Measurements from ENCODE around the gene NEK5. TPM values are rescaled to one million over a fixed set of nuclear protein-coding genes. Genes with fewer than 3 reads are reported as not detected.
A peak's percentile ranks its signal among the peaks of the same experiment; 100 is the strongest.

NEK5 gene
- total and polyA plus RNA-seq, 2 of the 8 experiments (the other 6 are each of a cell fraction or from before 2014, with no cell fraction given): 0.12 to 0.35 TPM

DNA sequence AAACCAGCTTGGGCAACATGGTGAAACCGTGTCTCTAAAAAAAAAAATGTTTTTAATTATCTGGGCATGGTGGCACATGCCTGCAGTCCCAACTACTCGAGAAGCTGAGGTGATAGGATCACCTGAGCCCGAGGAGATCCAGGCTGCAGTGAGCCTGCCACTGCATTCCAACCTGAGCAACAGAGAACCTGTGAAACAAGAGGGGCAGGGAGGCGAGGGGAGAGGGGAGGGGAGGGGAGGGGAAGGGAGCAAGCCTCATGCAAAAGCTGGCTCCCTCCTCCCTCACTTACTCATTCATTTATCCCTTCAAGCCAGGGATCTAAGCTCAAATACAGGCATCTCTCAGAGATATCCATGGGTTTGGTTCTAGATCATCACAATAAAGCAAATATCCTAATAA is 126.5 kb downstream of the NEK5 start:
- Histone ChIP-seq H2BK12ac (ENCODE audit: low read depth, low read length) (no peak overlapping the region), H3K23me2 (ENCODE audit: low read depth, low read length) (peaks cover 2% of the 10 kb centered on the region; the same call in 1 of the 2 replicates), H2BK20ac (ENCODE audit: low read length) (no peak overlapping the region), H3K4ac (replicated peaks; ENCODE audit: insufficient read length, low read depth, low read length) (no peak overlapping the region), H3K79me1 (ENCODE audit: low read depth, low read length) (peaks cover 4% of the 10 kb centered on the region), H2BK5ac (ENCODE audit: low read depth, low read length) (no peak overlapping the region), H4K8ac (ENCODE audit: extremely low read depth, insufficient read depth, low read length) (no peak overlapping the region), H3K36me3 (ENCODE audit: control insufficient read depth in 2 of 4, insufficient read depth in 4 of 4, low read length in 3 of 4) (no peaks in the 10 kb centered on the region), H3K27ac (ENCODE audit: low read depth, low read length) (no peak overlapping the region), H3K18ac (ENCODE audit: extremely low read depth, low read length) (no peak overlapping the region), H2BK120ac (replicated peaks; ENCODE audit: low read depth, low read length) (no peak overlapping the region), H3K23ac (ENCODE audit: insufficient read length) (no peak overlapping the region), H4K5ac (ENCODE audit: insufficient read length, low read depth, low read length) (no peak overlapping the region), H4K20me1 (replicated peaks in 1 of 2; ENCODE audit: control insufficient read depth in 1 of 2, insufficient read depth in 2 of 2, low read length in 2 of 2) (peaks cover 0 to 3% of the 10 kb centered on the region in 2 experiments), H3K14ac (ENCODE audit: insufficient read length) (no peak overlapping the region), H3K4me2 (ENCODE audit: insufficient read depth in 1 of 2, low read depth in 2 of 2, low read length in 2 of 2) (no peak overlapping the region), H4K91ac (replicated peaks; ENCODE audit: insufficient read length, low read length) (no peak overlapping the region), H3K56ac (replicated peaks; ENCODE audit: insufficient read length, low read depth, low read length) (no peak overlapping the region), H3K9me3 (ENCODE audit: insufficient read depth in 2 of 2, low read depth in 1 of 2, low read length in 1 of 2) (no peaks in the 10 kb centered on the region), H2AK5ac (ENCODE audit: low read depth, low read length) (no peak overlapping the region), H3K4me3 (ENCODE audit: extremely low read depth in 1 of 4, insufficient read depth in 2 of 4, low read depth in 3 of 4, low read length in 4 of 4) (no peak overlapping the region), H3K4me1 (replicated peaks in 1 of 4; ENCODE audit: control insufficient read depth in 3 of 4, insufficient read depth in 4 of 4, low read length in 3 of 4) (peaks cover 0 to 19% (median 14%) of the 10 kb centered on the region in 4 experiments; a peak in 4 of 7 replicates), H3K9ac (replicated peaks in 1 of 4; ENCODE audit: extremely low read depth in 1 of 4, low read depth in 3 of 4, low read length in 3 of 4) (no peak overlapping the region), H2AFZ (ENCODE audit: low read length) (no peak overlapping the region), H3K27me3 (replicated peaks in 1 of 4; ENCODE audit: control insufficient read depth in 3 of 4, extremely low read depth in 1 of 4, insufficient read depth in 3 of 4, low read length in 3 of 4) (no peaks in the 10 kb centered on the region; a peak in 2 of 7 replicates), H2BK15ac (ENCODE audit: low read length) (no peak overlapping the region), H3K79me2 (ENCODE audit: control insufficient read depth in 1 of 2, insufficient read depth in 2 of 2, low read length in 2 of 2) (no peaks in the 10 kb centered on the region)
- TF ChIP-seq TAF1 (IDR thresholded peaks at IDR 0.05; ENCODE audit: low read depth, low read length) (no peak), TEAD4 (IDR thresholded peaks at IDR 0.05; ENCODE audit: low read depth, low read length) (peak; percentile 61; the same call in 1 of the 2 replicates)
- no peak for DNase-seq (ENCODE audit: low read depth in 1 of 2, low spot score in 2 of 2)
- ChIA-PET CTCF (ENCODE audit: partially characterized antibody) (interaction anchor here (0.7 to 6.7 kb wide), 14 partner anchors 10 to 445 kb away, joined by 3 to 107 read pairs (median 3); partner anchors contain the start of genes ALG11 and NEK5), POLR2A (ENCODE audit: partially characterized antibody) (interaction anchor here (0.6 to 2.3 kb wide), 3 partner anchors 9 to 1726 kb away, joined by 3 to 8 read pairs (median 4); partner anchors contain the start of genes ALG11 and ATP7B)
- WGBS, 2 experiments (ENCODE audit: extremely low coverage in 1 of 2, insufficient coverage in 1 of 2, insufficient read length in 1 of 2, insufficient replicate concordance in 2 of 2, low coverage in 1 of 2, low lambda C conversion rate in 2 of 2, missing lambda C conversion rate in 1 of 2): 61% methylated on average over 3 of the region's 4 CpGs; no CpG with 5 or more reads in 1 of the 2 experiments
- no peak for FAIRE-seq

Measured in H1 (cell line).